OCI-LY7 (cell line): ENCODE results near the gene XYLT1. TPM values are rescaled to one million over a fixed set of nuclear protein-coding genes. Genes with fewer than 3 reads are reported as not detected.
"Not testable (repeated sequence)": the region's sequence is repeated elsewhere in the genome, so short reads cannot be mapped to it uniquely, and the experiment has no call there.

Source experiments
- BruUV-seq: library from RNA; stranded (reverse); fragments of 400-500 nt; replicated peaks from 2 replicates; lab custom pipeline; 2021; lab: Mats Ljungman, UMichigan
- CTCF ChIA-PET: fragments of 300-600 bp; sonication (Branson Sonifier 250); formaldehyde crosslinking; loops from one replicate; lab custom pipeline; 2022; ENCODE audit warnings: antibody characterized with exemption; ENCODE audit not compliant: unreplicated experiment; lab: Charles Lee
- POLR2A ChIA-PET: fragments of 300-600 bp; sonication (Branson Sonifier 250); formaldehyde crosslinking; loops from one replicate; lab custom pipeline; 2022; ENCODE audit warnings: antibody characterized with exemption; lab: Charles Lee
- DNase-seq: peaks from one replicate; pipeline ENCODE4 v3.0.0-alpha.2; 2015; ENCODE audit warnings: low spot score
- H2AFZ ChIP-seq: fragments of 200-600 bp; sonication (generic), shearing (Covaris generic); 2 replicates; pipeline ENCODE4 v1.6.1; 2014; ENCODE audit warnings: mild to moderate bottlenecking, antibody characterized with exemption, low read length, moderate library complexity
- H3K27ac ChIP-seq: fragments of 200-600 bp; sonication (generic); 2 replicates; pipeline ENCODE4 v1.5.1; 2014; ENCODE audit warnings: mixed run types, low read depth, mild to moderate bottlenecking, moderate library complexity, low read length, inconsistent platforms; ENCODE audit not compliant: poor library complexity, severe bottlenecking
- H3K36me3 ChIP-seq: fragments of 200-600 bp; sonication (generic); 2 replicates; pipeline ENCODE4 v1.6.1; 2014; ENCODE audit warnings: mild to moderate bottlenecking, antibody characterized with exemption, low read length, moderate library complexity, mixed read lengths; ENCODE audit not compliant: insufficient read depth
- H3K4me1 ChIP-seq: fragments of 200-600 bp; sonication (generic); 2 replicates; pipeline ENCODE4 v1.5.1; 2014; ENCODE audit warnings: mild to moderate bottlenecking, low read length; ENCODE audit not compliant: insufficient read depth, poor library complexity, severe bottlenecking
- H3K4me2 ChIP-seq: fragments of 200-600 bp; sonication (generic); 2 replicates; pipeline ENCODE4 v1.6.1; 2014; ENCODE audit warnings: mild to moderate bottlenecking, low read length
- H3K4me3 ChIP-seq: fragments of 200-600 bp; sonication (generic); 2 replicates; pipeline ENCODE4 v1.5.1; 2014; ENCODE audit warnings: mild to moderate bottlenecking, low read depth, low read length; ENCODE audit not compliant: poor library complexity, severe bottlenecking
- H3K79me2 ChIP-seq: fragments of 200-600 bp; sonication (generic); 2 replicates; pipeline ENCODE4 v1.6.1; 2016; ENCODE audit warnings: low read depth, mild to moderate bottlenecking, low read length, moderate library complexity, mixed read lengths; ENCODE audit not compliant: insufficient read depth
- H3K9me2 ChIP-seq: fragments of 200-600 bp; sonication (generic); 2 replicates; pipeline ENCODE4 v1.6.1; 2016; ENCODE audit warnings: mild to moderate bottlenecking, low read length, mixed read lengths; ENCODE audit not compliant: insufficient read depth
- H3K9me3 ChIP-seq: fragments of 200-600 bp; sonication (generic); 2 replicates; pipeline ENCODE4 v1.6.1; 2014; ENCODE audit warnings: mild to moderate bottlenecking, mixed run types, low read length, mixed read lengths
- H4K20me1 ChIP-seq: fragments of 200-600 bp; sonication (generic); 2 replicates; pipeline ENCODE4 v1.6.1; 2014; ENCODE audit warnings: mild to moderate bottlenecking, antibody characterized with exemption, low read length, moderate library complexity, mixed read lengths; ENCODE audit not compliant: insufficient read depth
- CTCF ChIP-seq: fragments of 200-600 bp; sonication (generic); conservative IDR thresholded peaks from 2 replicates; pipeline ENCODE4 v1.5.1; 2014; ENCODE audit warnings: mild to moderate bottlenecking, antibody characterized with exemption, low read length, moderate library complexity, mixed read lengths
- EZH2phosphoT487 ChIP-seq: fragments of 200-600 bp; sonication (generic); IDR thresholded peaks from 2 replicates; pipeline ENCODE4 v1.6.1; 2018; ENCODE audit warnings: low read depth, borderline replicate concordance, mild to moderate bottlenecking, mixed run types, antibody characterized with exemption, low read length, moderate library complexity, mixed read lengths
- intact Hi-C: fragments of 100-400 bp; cut with micrococcal nuclease; formaldehyde crosslinking; loops from one replicate; pipeline ENCODE4 v1.10.0; 2022; ENCODE audit not compliant: unreplicated experiment
- total RNA-seq, 2 experiments: library from RNA; depleted of rRNA in 1 of 2; stranded (reverse); fragments of >200 nt in 1 of 2; shearing (Covaris generic) in 1 of 2; gene quantifications; 2 replicates each; pipeline ENCODE4 v1.2.3, GENCODE V29; 2014 to 2022

The XYLT1 gene
- total RNA-seq, 2 experiments from 2014 or later, result 36.3 to 50.0 TPM

- no peaks in the 10 kb centered on the region for H3K9me3 ChIP-seq
- BruUV-seq, result no TSS peak
- H3K4me1 ChIP-seq, result no peaks in the 10 kb centered on the region
- TF ChIP-seq CTCF (no peak), EZH2phosphoT487 (no peak)
- no peaks in the 10 kb centered on the region for H3K36me3 ChIP-seq
- no peak overlapping the region for H3K4me3 ChIP-seq
- H3K79me2 ChIP-seq, result no peaks in the 10 kb centered on the region
- no peaks in the 10 kb centered on the region for H3K9me2 ChIP-seq
- H3K4me2 ChIP-seq, result no peak overlapping the region
- intact Hi-C loops, result no loop called here
- no peak overlapping the region for H3K27ac ChIP-seq
- DNase-seq, result no peak
- CTCF ChIA-PET, result no interaction called here
- no peak overlapping the region for H2AFZ ChIP-seq
- H4K20me1 ChIP-seq, result no peaks in the 10 kb centered on the region
- POLR2A ChIA-PET, result interaction anchor here (0.7 kb wide), 1 partner anchor 339 kb away, joined by 3 read pairs; no protein-coding TSS in a partner anchor
Measured at GRCh38 chr16:17483351-17483750, 12.6 kb upstream of the XYLT1 start.

- intact Hi-C loops, H3K79me2 ChIP-seq, CTCF ChIA-PET, H2AFZ ChIP-seq, H3K4me2 ChIP-seq, H3K27ac ChIP-seq, H3K9me2 ChIP-seq, H3K4me1 ChIP-seq, H4K20me1 ChIP-seq, H3K4me3 ChIP-seq, BruUV-seq, DNase-seq, H3K9me3 ChIP-seq, H3K36me3 ChIP-seq: not testable (repeated sequence)
- POLR2A ChIA-PET, result interaction anchor here (0.7 kb wide), 2 partner anchors 22 to 158 kb away, joined by 4 to 5 read pairs; no protein-coding TSS in a partner anchor
Measured at GRCh38 chr16:17482341-17482740, 11.6 kb upstream of the XYLT1 start.

- no peak overlapping the region for H3K27ac ChIP-seq
- TF ChIP-seq EZH2phosphoT487 (no peak), CTCF (no peak)
- no peaks in the 10 kb centered on the region for H3K9me2 ChIP-seq
- no peak overlapping the region for H3K4me2 ChIP-seq
- H3K36me3 ChIP-seq, result no peaks in the 10 kb centered on the region
- H4K20me1 ChIP-seq, result no peaks in the 10 kb centered on the region
- no peak overlapping the region for H2AFZ ChIP-seq
- intact Hi-C loops, result no loop called here
- no peaks in the 10 kb centered on the region for H3K79me2 ChIP-seq
- no peak overlapping the region for H3K4me3 ChIP-seq
- no peak for DNase-seq
- H3K9me3 ChIP-seq, result no peaks in the 10 kb centered on the region
- POLR2A ChIA-PET, result interaction anchor here (0.7 kb wide), 1 partner anchor 22 kb away, joined by 5 read pairs; no protein-coding TSS in a partner anchor
- BruUV-seq, result no TSS peak
- CTCF ChIA-PET, result no interaction called here
- peaks cover 4% of the 10 kb centered on the region for H3K4me1 ChIP-seq
Measured at GRCh38 chr16:17481736-17482135, 11.0 kb upstream of the XYLT1 start.

GRCh38 chr16:17477260-17477545 is 6.4 kb upstream of the XYLT1 start:
- H3K4me2 ChIP-seq, H3K27ac ChIP-seq, H3K36me3 ChIP-seq, H3K79me2 ChIP-seq, H3K4me3 ChIP-seq, H3K9me2 ChIP-seq, H2AFZ ChIP-seq, H4K20me1 ChIP-seq, POLR2A ChIA-PET, DNase-seq, H3K9me3 ChIP-seq, BruUV-seq: not testable (repeated sequence)
- intact Hi-C loops, result loop anchor here (2.0 kb wide), 1 partner anchor 102 kb away; no protein-coding TSS in a partner anchor
- CTCF ChIA-PET, result interaction anchor here (1.1 kb wide), 1 partner anchor 103 kb away, joined by 4 read pairs; no protein-coding TSS in a partner anchor
- H3K4me1 ChIP-seq, result peaks cover 29% of the 10 kb centered on the region
